ENCODE data around the gene CCDC47. TPM values are rescaled to one million over a fixed set of nuclear protein-coding genes. Genes with fewer than 3 reads are reported as not detected.

CCDC47 gene
- total and polyA plus RNA-seq, 2 of the 13 experiments (the other 11 are each of a cell fraction or from before 2014, with no cell fraction given): 59.3 to 99.5 TPM

DNA sequence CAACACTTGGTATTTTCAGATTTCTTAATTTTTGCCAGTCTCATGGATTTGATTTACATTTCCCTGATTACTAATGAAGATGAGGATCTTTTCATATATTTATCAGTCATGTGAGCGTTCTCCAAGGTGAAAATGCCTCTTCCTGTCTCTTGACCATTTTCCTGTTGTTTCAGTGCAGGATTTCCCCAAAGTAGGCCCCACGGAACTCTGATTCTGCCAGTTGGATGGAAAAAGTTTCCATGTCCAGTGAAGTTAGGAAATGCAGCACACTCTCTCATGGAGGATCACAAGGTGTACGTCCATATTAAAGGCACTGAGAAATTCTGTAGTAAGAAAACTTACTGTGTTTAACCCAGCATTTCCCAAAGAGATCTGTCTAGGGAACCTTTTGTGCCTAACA is 57.0 kb downstream of the CCDC47 start (continued):
- TF ChIP-seq, protein P1, sequence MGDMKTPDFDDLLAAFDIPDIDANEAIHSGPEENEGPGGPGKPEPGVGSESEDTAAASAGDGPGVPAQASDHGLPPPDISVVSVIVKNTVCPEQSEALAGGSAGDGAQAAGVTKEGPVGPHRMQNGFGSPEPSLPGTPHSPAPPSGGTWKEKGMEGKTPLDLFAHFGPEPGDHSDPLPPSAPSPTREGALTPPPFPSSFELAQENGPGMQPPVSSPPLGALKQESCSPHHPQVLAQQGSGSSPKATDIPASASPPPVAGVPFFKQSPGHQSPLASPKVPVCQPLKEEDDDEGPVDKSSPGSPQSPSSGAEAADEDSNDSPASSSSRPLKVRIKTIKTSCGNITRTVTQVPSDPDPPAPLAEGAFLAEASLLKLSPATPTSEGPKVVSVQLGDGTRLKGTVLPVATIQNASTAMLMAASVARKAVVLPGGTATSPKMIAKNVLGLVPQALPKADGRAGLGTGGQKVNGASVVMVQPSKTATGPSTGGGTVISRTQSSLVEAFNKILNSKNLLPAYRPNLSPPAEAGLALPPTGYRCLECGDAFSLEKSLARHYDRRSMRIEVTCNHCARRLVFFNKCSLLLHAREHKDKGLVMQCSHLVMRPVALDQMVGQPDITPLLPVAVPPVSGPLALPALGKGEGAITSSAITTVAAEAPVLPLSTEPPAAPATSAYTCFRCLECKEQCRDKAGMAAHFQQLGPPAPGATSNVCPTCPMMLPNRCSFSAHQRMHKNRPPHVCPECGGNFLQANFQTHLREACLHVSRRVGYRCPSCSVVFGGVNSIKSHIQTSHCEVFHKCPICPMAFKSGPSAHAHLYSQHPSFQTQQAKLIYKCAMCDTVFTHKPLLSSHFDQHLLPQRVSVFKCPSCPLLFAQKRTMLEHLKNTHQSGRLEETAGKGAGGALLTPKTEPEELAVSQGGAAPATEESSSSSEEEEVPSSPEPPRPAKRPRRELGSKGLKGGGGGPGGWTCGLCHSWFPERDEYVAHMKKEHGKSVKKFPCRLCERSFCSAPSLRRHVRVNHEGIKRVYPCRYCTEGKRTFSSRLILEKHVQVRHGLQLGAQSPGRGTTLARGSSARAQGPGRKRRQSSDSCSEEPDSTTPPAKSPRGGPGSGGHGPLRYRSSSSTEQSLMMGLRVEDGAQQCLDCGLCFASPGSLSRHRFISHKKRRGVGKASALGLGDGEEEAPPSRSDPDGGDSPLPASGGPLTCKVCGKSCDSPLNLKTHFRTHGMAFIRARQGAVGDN (CRISPR knock-in tag; IDR thresholded peaks at IDR 0.05): no peak
- TF ChIP-seq RARG (CRISPR knock-in tag; IDR thresholded peaks at IDR 0.05; ENCODE audit: low read depth): no peak
- TF ChIP-seq, protein P2, sequence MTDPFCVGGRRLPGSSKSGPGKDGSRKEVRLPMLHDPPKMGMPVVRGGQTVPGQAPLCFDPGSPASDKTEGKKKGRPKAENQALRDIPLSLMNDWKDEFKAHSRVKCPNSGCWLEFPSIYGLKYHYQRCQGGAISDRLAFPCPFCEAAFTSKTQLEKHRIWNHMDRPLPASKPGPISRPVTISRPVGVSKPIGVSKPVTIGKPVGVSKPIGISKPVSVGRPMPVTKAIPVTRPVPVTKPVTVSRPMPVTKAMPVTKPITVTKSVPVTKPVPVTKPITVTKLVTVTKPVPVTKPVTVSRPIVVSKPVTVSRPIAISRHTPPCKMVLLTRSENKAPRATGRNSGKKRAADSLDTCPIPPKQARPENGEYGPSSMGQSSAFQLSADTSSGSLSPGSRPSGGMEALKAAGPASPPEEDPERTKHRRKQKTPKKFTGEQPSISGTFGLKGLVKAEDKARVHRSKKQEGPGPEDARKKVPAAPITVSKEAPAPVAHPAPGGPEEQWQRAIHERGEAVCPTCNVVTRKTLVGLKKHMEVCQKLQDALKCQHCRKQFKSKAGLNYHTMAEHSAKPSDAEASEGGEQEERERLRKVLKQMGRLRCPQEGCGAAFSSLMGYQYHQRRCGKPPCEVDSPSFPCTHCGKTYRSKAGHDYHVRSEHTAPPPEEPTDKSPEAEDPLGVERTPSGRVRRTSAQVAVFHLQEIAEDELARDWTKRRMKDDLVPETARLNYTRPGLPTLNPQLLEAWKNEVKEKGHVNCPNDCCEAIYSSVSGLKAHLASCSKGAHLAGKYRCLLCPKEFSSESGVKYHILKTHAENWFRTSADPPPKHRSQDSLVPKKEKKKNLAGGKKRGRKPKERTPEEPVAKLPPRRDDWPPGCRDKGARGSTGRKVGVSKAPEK (CRISPR knock-in tag; IDR thresholded peaks at IDR 0.05; ENCODE audit: borderline replicate concordance): no peak

DNA sequence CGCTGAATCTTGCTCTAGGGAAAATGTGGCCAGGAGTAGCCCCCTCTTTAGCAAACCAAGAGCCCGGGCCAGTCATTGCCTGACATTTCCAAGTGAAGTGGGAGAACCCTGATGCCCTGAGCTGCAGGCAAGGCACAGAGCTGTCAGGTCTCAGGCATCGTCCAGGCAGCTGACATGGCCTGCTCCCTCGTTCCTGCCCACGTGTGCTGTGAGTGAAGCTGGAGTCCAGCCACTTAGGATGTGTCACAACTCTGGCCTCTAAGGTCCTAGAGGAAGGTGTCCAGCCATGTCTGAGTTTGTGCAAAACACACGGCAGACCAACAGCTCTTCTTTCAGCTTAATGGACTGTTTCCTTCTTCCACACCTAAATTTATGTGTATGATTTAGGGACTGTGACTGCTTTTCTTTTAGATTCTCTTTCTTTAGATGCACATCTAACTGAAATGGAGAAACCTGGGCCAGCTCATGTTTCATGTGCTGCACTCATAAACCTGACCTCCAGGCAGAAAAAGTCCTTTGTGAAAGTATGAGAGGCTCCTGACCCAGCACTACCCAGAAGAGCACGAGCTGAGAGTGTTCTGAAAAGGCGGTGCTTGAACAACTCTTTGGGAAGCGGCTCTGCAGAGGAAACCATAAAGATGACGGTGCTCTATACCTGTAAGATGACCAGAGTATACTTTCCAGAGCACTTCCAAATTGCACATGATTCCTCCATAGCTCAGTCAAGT is 58.7 kb downstream of the CCDC47 start:
- H3K36me3 ChIP-seq (replicated peaks in 1 of 2; ENCODE audit: control insufficient read depth in 1 of 2, insufficient read depth in 2 of 2, low read length in 2 of 2): peaks cover 8 to 13% of the 10 kb centered on the region in 2 experiments; a peak in 4 of 5 replicates

More for the DNA sequence above, 58.7 kb downstream of the CCDC47 start:
- no peak overlapping the region for H3K27ac ChIP-seq (ENCODE audit: extremely low read length, insufficient read depth, low read length)
- H3K4me2 ChIP-seq (ENCODE audit: low read depth, low read length): no peak overlapping the region
- H3K4me1 ChIP-seq (ENCODE audit: insufficient read depth, low read length): no peaks in the 10 kb centered on the region
- no peak overlapping the region for H3K4me3 ChIP-seq (replicated peaks in 1 of 3; ENCODE audit: insufficient read depth in 1 of 3, low read depth in 2 of 3, low read length in 3 of 3)
- no TSS peak for BruUV-seq (replicated peaks)
- no peaks in the 10 kb centered on the region for H4K20me1 ChIP-seq (ENCODE audit: insufficient read depth, low read length)
- ChIA-PET CTCF (ENCODE audit: low intra/inter-chr PET ratio, low total read pairs) (no interaction called here), POLR2A (no interaction called here)
- intact Hi-C loops (cut with micrococcal nuclease; ENCODE audit: unreplicated experiment) (no loop called here), in situ Hi-C loops (cut with HindIII; ENCODE audit: extremely low pct_ligation_motif_present, low pct_unique_long_range_greater_than_20kb) (no loop called here)
- H2AFZ ChIP-seq (ENCODE audit: low read length): no peak overlapping the region
- WGBS (ENCODE audit: low lambda C conversion rate): 89% methylated on average over 8 of the region's 10 CpGs
- H3K79me2 ChIP-seq (ENCODE audit: insufficient read depth, low read length): no peaks in the 10 kb centered on the region
- TF ChIP-seq KDM3A (CRISPR knock-in tag; IDR thresholded peaks at IDR 0.05; ENCODE audit: low read depth): no peak
- no peak for TF ChIP-seq ZFP41 (CRISPR knock-in tag; IDR thresholded peaks at IDR 0.05; ENCODE audit: borderline replicate concordance)
- no peak for TF ChIP-seq KAT8 (CRISPR knock-in tag; IDR thresholded peaks at IDR 0.05)
- no peak for TF ChIP-seq ZBTB21 (CRISPR knock-in tag; IDR thresholded peaks at IDR 0.05)
- TF ChIP-seq SNAI1 (CRISPR knock-in tag; IDR thresholded peaks at IDR 0.05; ENCODE audit: borderline replicate concordance): no peak
- no peak for TF ChIP-seq ZNF253 (CRISPR knock-in tag; IDR thresholded peaks at IDR 0.05; ENCODE audit: borderline replicate concordance)
- no peak for ATAC-seq
- H3K27me3 ChIP-seq (ENCODE audit: control insufficient read depth in 1 of 2, insufficient read depth in 2 of 2, low read length in 2 of 2): no peaks in the 10 kb centered on the region
- H3K9ac ChIP-seq (ENCODE audit: insufficient read depth, low read depth, low read length): no peak overlapping the region
- H3K9me3 ChIP-seq (ENCODE audit: low read length): no peaks in the 10 kb centered on the region
- FAIRE-seq: no peak
- no peak for DNase-seq (ENCODE audit: low spot score)
